ENCODE results near the gene NHLH2. TPM values are rescaled to one million over a fixed set of nuclear protein-coding genes. Genes with fewer than 3 reads are reported as not detected.

NHLH2 gene
- total RNA-seq, 3 donors from 2014 or later = not detected

GRCh38 chr1:115813727-115814126 is 27.2 kb downstream of the NHLH2 start:
- no peak for DNase-seq (ENCODE audit: low spot score in 2 of 2)
- TF ChIP-seq POLR2A (IDR thresholded peaks at IDR 0.05) (no peak), CTCF (IDR thresholded peaks at IDR 0.05) (no peak), POLR2AphosphoS5 (IDR thresholded peaks at IDR 0.05) (no peak)
- H3K36me3 ChIP-seq = no peaks in the 10 kb centered on the region
- H3K27ac ChIP-seq = no peak overlapping the region
- H3K4me3 ChIP-seq = no peak overlapping the region
- no peaks in the 10 kb centered on the region for H3K4me1 ChIP-seq
- intact Hi-C loops (cut with DNase I; ENCODE audit: low total_unique reads) = loop anchor here (5.0 kb wide), 1 partner anchor 174 kb away; no protein-coding TSS in a partner anchor
- H3K9me3 ChIP-seq = no peaks in the 10 kb centered on the region
- no peaks in the 10 kb centered on the region for H3K27me3 ChIP-seq

GRCh38 chr1:115811140-115811828 is 29.6 kb downstream of the NHLH2 start:
- H3K36me3 ChIP-seq = no peaks in the 10 kb centered on the region
- H3K4me3 ChIP-seq = no peak overlapping the region
- intact Hi-C loops (cut with DNase I; ENCODE audit: low total_unique reads) = loop anchor here (5.0 kb wide), 1 partner anchor 176 kb away; no protein-coding TSS in a partner anchor
- H3K4me1 ChIP-seq = no peaks in the 10 kb centered on the region
- H3K27ac ChIP-seq = no peak overlapping the region
- no peak for DNase-seq (ENCODE audit: low spot score in 2 of 2)
- TF ChIP-seq POLR2AphosphoS5 (IDR thresholded peaks at IDR 0.05) (no peak), POLR2A (IDR thresholded peaks at IDR 0.05) (no peak), CTCF (IDR thresholded peaks at IDR 0.05) (no peak)
- no peaks in the 10 kb centered on the region for H3K9me3 ChIP-seq
- H3K27me3 ChIP-seq = no peaks in the 10 kb centered on the region

GRCh38 chr1:115810609-115811008 is 30.3 kb downstream of the NHLH2 start:
- H3K4me1 ChIP-seq = no peaks in the 10 kb centered on the region
- H3K27me3 ChIP-seq = no peaks in the 10 kb centered on the region
- no peak overlapping the region for H3K4me3 ChIP-seq
- no peak for DNase-seq (ENCODE audit: low spot score in 2 of 2)
- H3K36me3 ChIP-seq = no peaks in the 10 kb centered on the region
- no peaks in the 10 kb centered on the region for H3K9me3 ChIP-seq
- no peak overlapping the region for H3K27ac ChIP-seq
- no peak for TF ChIP-seq CTCF (IDR thresholded peaks at IDR 0.05)
- TF ChIP-seq POLR2AphosphoS5 (IDR thresholded peaks at IDR 0.05) = no peak
- no peak for TF ChIP-seq POLR2A (IDR thresholded peaks at IDR 0.05)
- intact Hi-C loops (cut with DNase I; ENCODE audit: low total_unique reads) = loop anchor here (5.0 kb wide), 1 partner anchor 177 kb away; no protein-coding TSS in a partner anchor

GRCh38 chr1:115809847-115810246 is 31.1 kb downstream of the NHLH2 start:
- TF ChIP-seq POLR2AphosphoS5 (IDR thresholded peaks at IDR 0.05) (no peak), POLR2A (IDR thresholded peaks at IDR 0.05) (no peak), CTCF (IDR thresholded peaks at IDR 0.05) (no peak)
- intact Hi-C loops (cut with DNase I; ENCODE audit: low total_unique reads) = loop anchor here (5.0 kb wide), 1 partner anchor 177 kb away; no protein-coding TSS in a partner anchor
- Histone ChIP-seq H3K9me3 (no peaks in the 10 kb centered on the region), H3K4me1 (no peaks in the 10 kb centered on the region), H3K27me3 (no peaks in the 10 kb centered on the region), H3K4me3 (no peak overlapping the region), H3K27ac (no peak overlapping the region), H3K36me3 (no peaks in the 10 kb centered on the region)
- no peak for DNase-seq (ENCODE audit: low spot score in 2 of 2)

- H3K27ac ChIP-seq = no peak overlapping the region
- intact Hi-C loops (cut with DNase I; ENCODE audit: low total_unique reads) = no loop called here
- no peaks in the 10 kb centered on the region for H3K9me3 ChIP-seq
- H3K27me3 ChIP-seq = no peaks in the 10 kb centered on the region
- no peak for DNase-seq (ENCODE audit: low spot score in 2 of 2)
- no peaks in the 10 kb centered on the region for H3K4me1 ChIP-seq
- H3K4me3 ChIP-seq = no peak overlapping the region
- no peak for TF ChIP-seq POLR2AphosphoS5 (IDR thresholded peaks at IDR 0.05)
- no peak for TF ChIP-seq POLR2A (IDR thresholded peaks at IDR 0.05)
- TF ChIP-seq CTCF (IDR thresholded peaks at IDR 0.05) = no peak
- no peaks in the 10 kb centered on the region for H3K36me3 ChIP-seq
These were observed 31.9 kb downstream of the NHLH2 start for GRCh38 chr1:115809076-115809475.
